ENCODE data around the gene NDUFAF2.
A peak's percentile ranks its signal among the peaks of the same experiment; 100 is the strongest.

The NDUFAF2 gene

GRCh38 chr5:61159836-61160235, 214.8 kb downstream of the NDUFAF2 start:
- Histone ChIP-seq H3K36me3 (ENCODE audit: low read depth) (peaks cover 55% of the 10 kb centered on the region), H3K27ac (ENCODE audit: poor library complexity, severe bottlenecking) (no peak overlapping the region), H3K4me1 (ENCODE audit: insufficient read depth, poor library complexity, severe bottlenecking) (peaks cover 26% of the 10 kb centered on the region), H3K27me3 (ENCODE audit: insufficient read depth, poor library complexity, severe bottlenecking) (no peaks in the 10 kb centered on the region), H3K9me3 (ENCODE audit: severe bottlenecking) (no peaks in the 10 kb centered on the region), H3K4me3 (ENCODE audit: severe bottlenecking) (no peak overlapping the region)
- no peak for TF ChIP-seq CTCF (IDR thresholded peaks at IDR 0.05; ENCODE audit: poor library complexity, severe bottlenecking)
- ATAC-seq (ENCODE audit: low read depth) (no peak), DNase-seq (ENCODE audit: low spot score) (no peak)

- DNase-seq (ENCODE audit: low spot score) (no peak), ATAC-seq (ENCODE audit: low read depth) (no peak)
- Histone ChIP-seq H3K4me1 (ENCODE audit: insufficient read depth, poor library complexity, severe bottlenecking) (peaks cover 26% of the 10 kb centered on the region), H3K4me3 (ENCODE audit: severe bottlenecking) (no peak overlapping the region), H3K27me3 (ENCODE audit: insufficient read depth, poor library complexity, severe bottlenecking) (no peaks in the 10 kb centered on the region), H3K9me3 (ENCODE audit: severe bottlenecking) (no peaks in the 10 kb centered on the region), H3K27ac (ENCODE audit: poor library complexity, severe bottlenecking) (peak overlapping the region; percentile 79), H3K36me3 (ENCODE audit: low read depth) (peaks cover 52% of the 10 kb centered on the region)
- TF ChIP-seq CTCF (IDR thresholded peaks at IDR 0.05; ENCODE audit: poor library complexity, severe bottlenecking): no peak
Observed at GRCh38 chr5:61160497-61160896, 215.5 kb downstream of the NDUFAF2 start.

GRCh38 chr5:61162010-61162831, 217.2 kb downstream of the NDUFAF2 start, which contains the start of gene SMIM15:
TSS of gene SMIM15 (minus strand) at chr5:61162468. CDS start at chr5:61160171, 2,297 bp downstream.
- Histone ChIP-seq H3K9me3 (ENCODE audit: severe bottlenecking) (no peaks in the 10 kb centered on the region), H3K27me3 (ENCODE audit: insufficient read depth, poor library complexity, severe bottlenecking) (no peaks in the 10 kb centered on the region), H3K36me3 (ENCODE audit: low read depth) (peaks cover 38% of the 10 kb centered on the region), H3K27ac (ENCODE audit: poor library complexity, severe bottlenecking) (peak within 1 kb of the TSS; percentile 79), H3K4me3 (ENCODE audit: severe bottlenecking) (peak within 1 kb of the TSS; percentile 68), H3K4me1 (ENCODE audit: insufficient read depth, poor library complexity, severe bottlenecking) (peaks cover 26% of the 10 kb centered on the region)
- DNase-seq (ENCODE audit: low spot score): peak; percentile 91
- TF ChIP-seq CTCF (IDR thresholded peaks at IDR 0.05; ENCODE audit: poor library complexity, severe bottlenecking): no peak
- peak; percentile 85 for ATAC-seq (ENCODE audit: low read depth)

- TF ChIP-seq CTCF (IDR thresholded peaks at IDR 0.05; ENCODE audit: poor library complexity, severe bottlenecking): no peak
- H3K4me3 ChIP-seq (ENCODE audit: severe bottlenecking): peak overlapping the region; percentile 68
- H3K4me1 ChIP-seq (ENCODE audit: insufficient read depth, poor library complexity, severe bottlenecking): peaks cover 26% of the 10 kb centered on the region
- DNase-seq (ENCODE audit: low spot score) (no peak), ATAC-seq (ENCODE audit: low read depth) (peak; percentile 50)
- no peaks in the 10 kb centered on the region for H3K27me3 ChIP-seq (ENCODE audit: insufficient read depth, poor library complexity, severe bottlenecking)
- H3K36me3 ChIP-seq (ENCODE audit: low read depth): peaks cover 31% of the 10 kb centered on the region
- H3K9me3 ChIP-seq (ENCODE audit: severe bottlenecking): no peaks in the 10 kb centered on the region
- H3K27ac ChIP-seq (ENCODE audit: poor library complexity, severe bottlenecking): peak overlapping the region; percentile 79
Observed at GRCh38 chr5:61162832-61163567, 218.0 kb downstream of the NDUFAF2 start.

Measured in RWPE2 (cell line).